WTC11 (cell line): ENCODE results near the gene UNC50. TPM values are rescaled to one million over a fixed set of nuclear protein-coding genes. Genes with fewer than 3 reads are reported as not detected.

Experiments used
- ATAC-seq: fragments of 200-7000 bp; cut with Tn5 transposase; 2 replicates; pipeline ENCODE4 v1.10.0; 2021; ENCODE audit warnings: mild to moderate bottlenecking, moderate library complexity
- CTCF ChIA-PET: fragments of 300-600 bp; sonication (Branson Sonifier 250); formaldehyde crosslinking; loops from one replicate; lab custom pipeline; 2021; ENCODE audit warnings: antibody characterized with exemption; lab: Charles Lee
- POLR2A ChIA-PET: fragments of 350-600 bp; sonication (Branson Sonifier 250); formaldehyde crosslinking; loops from one replicate; lab custom pipeline; 2021; ENCODE audit warnings: antibody characterized with exemption; lab: Charles Lee
- DNase-seq: peaks from one replicate; pipeline ENCODE4 v3.0.0; 2021; ENCODE audit warnings: low spot score
- H3K27ac Mint-ChIP-seq: 2 replicates; pipeline ENCODE4 v1.8.0; 2021; ENCODE audit warnings: mixed read lengths
- H3K27me3 Mint-ChIP-seq: 2 replicates; pipeline ENCODE4 v1.8.0; 2021; ENCODE audit warnings: low read depth, mild to moderate bottlenecking, moderate library complexity, mixed read lengths
- H3K36me3 Mint-ChIP-seq: 2 replicates; pipeline ENCODE4 v1.8.0; 2021; ENCODE audit warnings: mixed read lengths
- H3K4me1 Mint-ChIP-seq: 2 replicates; pipeline ENCODE4 v1.8.0; 2022; ENCODE audit warnings: mixed read lengths
- H3K4me3 Mint-ChIP-seq: 2 replicates; pipeline ENCODE4 v1.8.0; 2021; ENCODE audit warnings: mild to moderate bottlenecking, moderate library complexity, mixed read lengths
- H3K9me3 Mint-ChIP-seq: 2 replicates; pipeline ENCODE4 v1.8.0; 2021; ENCODE audit warnings: mixed read lengths
- ATF6 ChIP-seq: sonication (generic); formaldehyde crosslinking; IDR thresholded peaks from 2 replicates; pipeline ENCODE4 v1.8.1; 2023; ENCODE audit warnings: mild to moderate bottlenecking, missing genetic modification reagents
- CBFB ChIP-seq: sonication (generic); formaldehyde crosslinking; IDR thresholded peaks from 2 replicates; pipeline ENCODE4 v1.8.1; 2022; ENCODE audit warnings: mild to moderate bottlenecking, low read depth, missing genetic modification reagents
- CREM ChIP-seq: sonication (generic); formaldehyde crosslinking; IDR thresholded peaks from 2 replicates; pipeline ENCODE4 v1.8.1; 2022; ENCODE audit warnings: mild to moderate bottlenecking, missing genetic modification reagents, moderate library complexity
- CTCF ChIP-seq: fragments of 200-600 bp; IDR thresholded peaks from 2 replicates; pipeline ENCODE4 v1.8.0; 2022; ENCODE audit warnings: antibody characterized with exemption
- FOXJ3 ChIP-seq: sonication (generic); formaldehyde crosslinking; IDR thresholded peaks from 2 replicates; pipeline ENCODE4 v1.9.0; 2021; ENCODE audit warnings: missing genetic modification reagents, mild to moderate bottlenecking, borderline replicate concordance
- FOXK1 ChIP-seq: sonication (generic); formaldehyde crosslinking; IDR thresholded peaks from 2 replicates; pipeline ENCODE4 v1.8.0; 2022; ENCODE audit warnings: mild to moderate bottlenecking, moderate library complexity, missing genetic modification reagents
- FOXP4 ChIP-seq: sonication (generic); formaldehyde crosslinking; IDR thresholded peaks from 2 replicates; pipeline ENCODE4 v1.8.0; 2022; ENCODE audit warnings: mild to moderate bottlenecking, missing genetic modification reagents
- GTF2I ChIP-seq: fragments of 250-450 bp; sonication (Bioruptor Pico); conservative IDR thresholded peaks from 2 replicates; pipeline ENCODE4 v1.4.0; 2021; ENCODE audit warnings: mild to moderate bottlenecking
- KAT7 ChIP-seq: sonication (generic); formaldehyde crosslinking; IDR thresholded peaks from 2 replicates; pipeline ENCODE4 v1.8.1; 2023; ENCODE audit warnings: missing genetic modification reagents, mild to moderate bottlenecking, borderline replicate concordance
- MXD4 ChIP-seq: fragments of 250-450 bp; sonication (Bioruptor Pico); IDR thresholded peaks from 2 replicates; pipeline ENCODE4 v1.8.0; 2021; ENCODE audit warnings: mild to moderate bottlenecking, moderate library complexity, borderline replicate concordance
- NR1H2 ChIP-seq: sonication (generic); formaldehyde crosslinking; IDR thresholded peaks from 2 replicates; pipeline ENCODE4 v1.9.0; 2021; ENCODE audit warnings: mild to moderate bottlenecking, moderate library complexity, missing genetic modification reagents
- PREB ChIP-seq: sonication (generic); formaldehyde crosslinking; IDR thresholded peaks from 2 replicates; pipeline ENCODE4 v1.8.1; 2022; ENCODE audit warnings: mild to moderate bottlenecking, missing genetic modification reagents, moderate library complexity, borderline replicate concordance
- RELA ChIP-seq: sonication (generic); formaldehyde crosslinking; IDR thresholded peaks from 2 replicates; pipeline ENCODE4 v1.8.1; 2022; ENCODE audit warnings: missing genetic modification reagents, mild to moderate bottlenecking, borderline replicate concordance
- USF1 ChIP-seq: sonication (generic); formaldehyde crosslinking; IDR thresholded peaks from 2 replicates; pipeline ENCODE4 v1.8.0; 2022; ENCODE audit warnings: mild to moderate bottlenecking, missing genetic modification reagents
- ZNF121 ChIP-seq: sonication (generic); formaldehyde crosslinking; IDR thresholded peaks from 2 replicates; pipeline ENCODE4 v1.8.0; 2023; ENCODE audit warnings: missing genetic modification reagents
- ZNF219 ChIP-seq: sonication (generic); formaldehyde crosslinking; IDR thresholded peaks from 2 replicates; pipeline ENCODE4 v1.8.0; 2023; ENCODE audit warnings: missing genetic modification reagents, mild to moderate bottlenecking, borderline replicate concordance
- ZNF281 ChIP-seq: sonication (generic); formaldehyde crosslinking; IDR thresholded peaks from 2 replicates; pipeline ENCODE4 v1.8.0; 2023; ENCODE audit warnings: mild to moderate bottlenecking, missing genetic modification reagents
- total RNA-seq: library from RNA; stranded (reverse); gene quantifications from 3 replicates; pipeline ENCODE4 v1.2.3, GENCODE V29; 2021
- TF ChIP-seq, protein P1 (sequence below): fragments of 250-450 bp; sonication (Bioruptor Pico); IDR thresholded peaks from 2 replicates; pipeline ENCODE4 v1.8.0; 2021; ENCODE audit warnings: mild to moderate bottlenecking
- TF ChIP-seq, protein P2 (sequence below): fragments of 250-450 bp; sonication (Bioruptor Pico); IDR thresholded peaks from 2 replicates; pipeline ENCODE4 v2.1.2; 2022; ENCODE audit warnings: mild to moderate bottlenecking, moderate library complexity
- TF ChIP-seq, protein P3 (sequence below): sonication (generic); formaldehyde crosslinking; IDR thresholded peaks from 2 replicates; pipeline ENCODE4 v1.8.1; 2023; ENCODE audit warnings: mild to moderate bottlenecking, missing genetic modification reagents, moderate library complexity

The UNC50 gene
- total RNA-seq, 1 experiment from 2014 or later: 26.7 TPM

DNA sequence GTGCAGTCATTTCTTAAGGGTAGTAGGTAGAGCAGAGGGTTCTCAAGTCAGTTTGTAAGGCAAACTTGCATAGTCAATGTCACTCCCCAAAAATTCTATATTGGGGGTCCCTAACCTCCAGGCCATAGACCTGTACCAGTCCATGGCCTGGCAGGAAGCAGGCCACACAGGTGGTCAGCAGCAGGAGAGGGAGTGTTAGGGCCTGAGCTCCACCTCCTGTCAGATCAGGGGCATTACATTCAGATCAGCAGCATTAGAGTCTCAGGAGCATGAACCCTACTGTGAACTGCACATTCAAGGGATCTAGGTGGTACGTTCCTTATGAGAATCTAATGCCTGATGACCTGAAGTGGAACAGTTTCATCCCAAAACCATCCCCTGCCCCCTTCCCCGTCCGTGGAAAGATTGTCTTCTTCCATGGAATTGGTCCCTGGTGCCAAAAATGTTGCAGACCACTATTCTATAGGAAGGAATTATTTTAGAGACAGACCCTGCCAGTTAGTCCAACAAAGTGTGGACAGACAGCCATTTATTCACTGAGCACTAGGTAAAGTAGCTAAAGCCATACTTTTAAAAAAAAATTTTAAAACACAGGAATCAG lies 6.8 kb upstream of the UNC50 start (continued):
- TF ChIP-seq ZNF281 (no peak), NR1H2 (CRISPR knock-in tag) (no peak), ZNF219 (CRISPR knock-in tag) (no peak), GTF2I (CRISPR knock-in tag) (no peak), USF1 (CRISPR knock-in tag) (no peak), ZNF121 (CRISPR knock-in tag) (0 out of 2 replicates have a peak, but pooled peaks have one; percentile 14), CTCF (peak; percentile 56; the same call in 1 of the 2 replicates), RELA (CRISPR knock-in tag) (no peak), FOXK1 (no peak), FOXP4 (CRISPR knock-in tag) (no peak), FOXJ3 (no peak), ATF6 (no peak), CBFB (CRISPR knock-in tag) (no peak)
- TF ChIP-seq, protein P1, sequence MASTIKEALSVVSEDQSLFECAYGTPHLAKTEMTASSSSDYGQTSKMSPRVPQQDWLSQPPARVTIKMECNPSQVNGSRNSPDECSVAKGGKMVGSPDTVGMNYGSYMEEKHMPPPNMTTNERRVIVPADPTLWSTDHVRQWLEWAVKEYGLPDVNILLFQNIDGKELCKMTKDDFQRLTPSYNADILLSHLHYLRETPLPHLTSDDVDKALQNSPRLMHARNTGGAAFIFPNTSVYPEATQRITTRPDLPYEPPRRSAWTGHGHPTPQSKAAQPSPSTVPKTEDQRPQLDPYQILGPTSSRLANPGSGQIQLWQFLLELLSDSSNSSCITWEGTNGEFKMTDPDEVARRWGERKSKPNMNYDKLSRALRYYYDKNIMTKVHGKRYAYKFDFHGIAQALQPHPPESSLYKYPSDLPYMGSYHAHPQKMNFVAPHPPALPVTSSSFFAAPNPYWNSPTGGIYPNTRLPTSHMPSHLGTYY (CRISPR knock-in tag): no peak

- ATAC-seq: no peak
- Mint-ChIP-seq H3K9me3 (no peaks in the 10 kb centered on the region), H3K4me3 (no peak overlapping the region), H3K27me3 (no peaks in the 10 kb centered on the region), H3K4me1 (peaks cover 15% of the 10 kb centered on the region), H3K36me3 (peaks cover 17% of the 10 kb centered on the region), H3K27ac (no peak overlapping the region)
- POLR2A ChIA-PET: no interaction called here
- no peak for DNase-seq
- TF ChIP-seq MXD4 (CRISPR knock-in tag) (no peak), CBFB (CRISPR knock-in tag) (no peak), CREM (CRISPR knock-in tag) (no peak), ZNF219 (CRISPR knock-in tag) (no peak), PREB (no peak), KAT7 (CRISPR knock-in tag) (no peak)
- TF ChIP-seq, protein P2, sequence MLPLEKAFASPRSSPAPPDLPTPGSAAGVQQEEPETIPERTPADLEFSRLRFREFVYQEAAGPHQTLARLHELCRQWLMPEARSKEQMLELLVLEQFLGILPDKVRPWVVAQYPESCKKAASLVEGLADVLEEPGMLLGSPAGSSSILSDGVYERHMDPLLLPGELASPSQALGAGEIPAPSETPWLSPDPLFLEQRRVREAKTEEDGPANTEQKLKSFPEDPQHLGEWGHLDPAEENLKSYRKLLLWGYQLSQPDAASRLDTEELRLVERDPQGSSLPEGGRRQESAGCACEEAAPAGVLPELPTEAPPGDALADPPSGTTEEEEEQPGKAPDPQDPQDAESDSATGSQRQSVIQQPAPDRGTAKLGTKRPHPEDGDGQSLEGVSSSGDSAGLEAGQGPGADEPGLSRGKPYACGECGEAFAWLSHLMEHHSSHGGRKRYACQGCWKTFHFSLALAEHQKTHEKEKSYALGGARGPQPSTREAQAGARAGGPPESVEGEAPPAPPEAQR (CRISPR knock-in tag): no peak
- TF ChIP-seq, protein P3, sequence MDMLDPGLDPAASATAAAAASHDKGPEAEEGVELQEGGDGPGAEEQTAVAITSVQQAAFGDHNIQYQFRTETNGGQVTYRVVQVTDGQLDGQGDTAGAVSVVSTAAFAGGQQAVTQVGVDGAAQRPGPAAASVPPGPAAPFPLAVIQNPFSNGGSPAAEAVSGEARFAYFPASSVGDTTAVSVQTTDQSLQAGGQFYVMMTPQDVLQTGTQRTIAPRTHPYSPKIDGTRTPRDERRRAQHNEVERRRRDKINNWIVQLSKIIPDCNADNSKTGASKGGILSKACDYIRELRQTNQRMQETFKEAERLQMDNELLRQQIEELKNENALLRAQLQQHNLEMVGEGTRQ (CRISPR knock-in tag): no peak
- CTCF ChIA-PET: interaction anchor here (1.6 kb wide), 1 partner anchor 35 kb away, joined by 4 read pairs; no protein-coding TSS in a partner anchor
Measured at GRCh38 chr2:98604547-98604946, 3.8 kb upstream of the UNC50 start.
